K562 (cell line): Measurements from ENCODE around the gene PCDHGA4. TPM values are rescaled to one million over a fixed set of nuclear protein-coding genes. Genes with fewer than 3 reads are reported as not detected.

Source experiments
- AFF1 ChIP-seq, 2 experiments: fragments of 450-650 bp; IDR thresholded peaks; 2 replicates each; pipeline ENCODE4 v1.6.1; 2018; ENCODE audit warnings: mild to moderate bottlenecking in 2 of 2, low read depth in 1 of 2; ENCODE audit not compliant: partially characterized antibody in 2 of 2
- ETV1 ChIP-seq: fragments of 450-650 bp; conservative IDR thresholded peaks from 2 replicates; pipeline ENCODE4 v1.6.1; 2016; ENCODE audit warnings: missing genetic modification characterization, control low read depth, low read depth, missing compliant biosample characterization
- FOXM1 ChIP-seq, 2 experiments: fragments of 450-650 bp in 1 of 2; sonication (generic) in 1 of 2; formaldehyde crosslinking in 1 of 2; IDR thresholded peaks; 2 replicates each; pipeline versions ENCODE4 v1.6.1 to v1.9.0; 2017 to 2022; ENCODE audit warnings: low read depth in 2 of 2, mild to moderate bottlenecking in 2 of 2, missing genetic modification reagents in 1 of 2, moderate library complexity in 1 of 2
- GATAD2A ChIP-seq: fragments of 450-650 bp; IDR thresholded peaks from 2 replicates; pipeline ENCODE4 v1.6.1; 2017
- KAT8 ChIP-seq: fragments of 450-650 bp; IDR thresholded peaks from 2 replicates; pipeline ENCODE4 v1.6.1; 2016; ENCODE audit warnings: low read depth, mild to moderate bottlenecking
- MNT ChIP-seq, 2 experiments: fragments of 450-650 bp; conservative IDR thresholded peaks; 2 replicates each; pipeline ENCODE4 v1.6.1; 2017; ENCODE audit warnings: mild to moderate bottlenecking in 2 of 2, moderate library complexity in 2 of 2
- RFX1 ChIP-seq: fragments of 450-650 bp; IDR thresholded peaks from 2 replicates; pipeline ENCODE4 v1.6.1; 2016; ENCODE audit warnings: mild to moderate bottlenecking, moderate library complexity
- SMAD3 ChIP-seq: fragments of 450-650 bp; formaldehyde crosslinking; conservative IDR thresholded peaks from 2 replicates; pipeline ENCODE4 v1.4.0; 2020; ENCODE audit warnings: mild to moderate bottlenecking
- ZBTB40 ChIP-seq, 2 experiments: fragments of 450-650 bp in 1 of 2; sonication (generic) in 1 of 2; formaldehyde crosslinking in 1 of 2; IDR thresholded peaks; 2 replicates each; pipeline versions ENCODE4 v1.7.1 to v1.9.0; 2016 to 2022; ENCODE audit warnings: inconsistent platforms in 1 of 2, mild to moderate bottlenecking in 1 of 2, missing genetic modification reagents in 1 of 2
- ZNF644 ChIP-seq: fragments of 200-800 bp; sonication (Bioruptor generic); IDR thresholded peaks from 2 replicates; pipeline ENCODE4 v1.6.1; 2016; ENCODE audit warnings: low read depth, missing genetic modification characterization, missing compliant biosample characterization
- polyA plus RNA-seq, 8 experiments: library from polyadenylated mRNA; depleted of rRNA in 4 of 8; stranded (reverse) in 5 of 8; unstranded in 3 of 8; fragments of >200 nt; fragmentation: Nextera tagmentation in 2 of 8; fragmentation: Illumina TruSeq in 1 of 8; extraction: Ambion mirVana in 2 of 8; extraction: Trizol in 1 of 8; gene quantifications; 2 replicates each; pipeline versions ENCODE4 v1.2.1 to v1.2.3, GENCODE V29; 2011 to 2014; ENCODE audit warnings: inconsistent platforms in 1 of 8, missing spikeins in 1 of 8
- total RNA-seq, 7 experiments: library from RNA; depleted of rRNA in 6 of 7; stranded (reverse); fragments of >200 nt in 6 of 7; fragmentation: Illumina TruSeq in 2 of 7; extraction: Trizol in 2 of 7; gene quantifications; 2 replicates each; pipeline versions ENCODE4 v1.2.1 to v1.2.3, GENCODE V29; 2011 to 2021; ENCODE audit warnings: low replicate concordance in 1 of 7

Gene PCDHGA4
- total and polyA plus RNA-seq, 9 of the 15 experiments (the other 6 are each of a cell fraction or from before 2014, with no cell fraction given), result 0.12 to 0.40 (median 0.36) TPM; not detected in 2

DNA sequence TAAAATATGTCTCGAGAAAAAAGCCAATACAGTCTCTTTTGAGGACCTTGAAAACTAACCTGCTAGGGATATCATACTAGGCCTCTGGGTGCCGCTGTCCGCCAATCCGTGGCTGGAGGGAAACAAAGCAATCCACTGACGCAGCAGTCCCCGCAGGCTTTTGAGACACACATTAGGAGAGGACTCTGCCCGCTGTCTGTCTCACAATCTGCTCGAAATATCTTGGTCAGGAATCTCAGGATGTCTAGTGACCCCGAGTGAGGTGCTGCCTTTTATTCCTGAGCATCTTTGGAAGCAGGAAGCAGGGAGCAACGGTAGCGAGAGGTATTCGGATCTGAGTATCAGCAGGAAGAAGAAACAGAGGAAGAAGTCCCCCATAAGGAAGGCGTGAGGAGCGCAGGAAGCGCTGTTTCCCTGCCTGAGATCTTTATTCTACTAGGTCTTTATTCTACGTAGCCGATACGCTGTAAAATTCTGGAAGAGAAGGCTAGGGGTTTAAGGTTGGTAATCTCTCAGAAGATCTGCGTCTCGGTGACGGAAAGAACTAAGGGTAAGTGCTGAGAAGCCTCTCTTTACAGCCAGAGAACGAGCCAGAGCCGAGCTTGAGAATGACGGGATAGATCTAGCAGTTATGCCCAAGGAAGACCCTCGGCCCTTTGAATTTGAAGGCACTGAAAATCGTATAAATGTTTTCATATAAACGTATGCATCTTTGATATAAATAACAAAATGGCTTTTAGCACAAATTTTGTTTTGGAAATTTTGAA, 28.6 kb upstream of the PCDHGA4 start (continued):
- TF ChIP-seq ZBTB40 (IDR thresholded peaks at IDR 0.05) (no peak), ZBTB40 (CRISPR knock-in tag; IDR thresholded peaks at IDR 0.05) (no peak), FOXM1 (IDR thresholded peaks at IDR 0.05; ENCODE audit: low read depth) (no peak), FOXM1 (CRISPR knock-in tag; IDR thresholded peaks at IDR 0.05; ENCODE audit: low read depth) (no peak), ZNF644 (tag) (no peak), RFX1 (no peak), KAT8 (no peak), SMAD3 (no peak), AFF1 (IDR thresholded peaks at IDR 0.05; ENCODE audit: low read depth in 1 of 2, partially characterized antibody in 2 of 2) (peak in 1 of 2 experiments; percentile 31), ETV1 (tag) (peak; percentile 40; the same call in 1 of the 2 replicates), MNT (conservative IDR thresholded peaks at IDR 0.05) (peak in 1 of 2 experiments; percentile 45; a peak in 1 of 4 replicates), GATAD2A (no peak)
